GM10248 (cell line): ENCODE measurements around the gene WDFY1.

Source experiments
- CTCF ChIA-PET: fragments of 300-600 bp; sonication (Branson Sonifier 250); formaldehyde crosslinking; extraction: SDS; loops from one replicate; lab custom pipeline; 2021; ENCODE audit warnings: antibody characterized with exemption; lab: Yijun Ruan, JAX
- POLR2A ChIA-PET: fragments of 350-650 bp; sonication (Branson Sonifier 250); formaldehyde crosslinking; extraction: SDS; loops from one replicate; lab custom pipeline; 2020; ENCODE audit warnings: antibody characterized with exemption; lab: Yijun Ruan, JAX
- DNase-seq: peaks from one replicate; pipeline ENCODE4 v3.0.0; 2012; ENCODE audit errors: extremely low spot score
- TF ChIP-seq, protein P1 (sequence below): IDR thresholded peaks from 2 replicates; pipeline ENCODE4 v1.5.1; 2012; ENCODE audit warnings: mild to moderate bottlenecking, low read depth; ENCODE audit errors: extremely low read depth, missing control alignments, control extremely low read depth

Gene WDFY1

DNA sequence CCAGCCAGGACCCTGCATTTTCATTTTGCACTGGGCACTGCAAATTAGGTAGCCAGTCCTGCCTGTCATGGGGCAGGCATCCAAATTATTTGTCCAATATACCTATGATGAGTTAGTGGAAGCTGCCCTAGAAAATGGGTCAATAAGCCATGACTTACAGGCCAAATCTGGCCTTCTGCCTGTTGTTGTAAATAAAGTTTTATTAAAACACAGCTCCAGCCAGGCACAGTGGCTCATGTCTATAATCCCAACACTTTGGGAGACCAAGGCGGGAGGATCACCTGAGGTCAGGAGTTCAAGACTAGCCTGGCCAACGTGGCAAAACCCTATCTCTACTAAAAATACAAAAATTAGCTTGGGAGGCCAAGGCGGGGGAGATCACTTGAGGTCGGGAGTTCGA, 116.0 kb downstream of the WDFY1 start:
- TF ChIP-seq, protein P1, sequence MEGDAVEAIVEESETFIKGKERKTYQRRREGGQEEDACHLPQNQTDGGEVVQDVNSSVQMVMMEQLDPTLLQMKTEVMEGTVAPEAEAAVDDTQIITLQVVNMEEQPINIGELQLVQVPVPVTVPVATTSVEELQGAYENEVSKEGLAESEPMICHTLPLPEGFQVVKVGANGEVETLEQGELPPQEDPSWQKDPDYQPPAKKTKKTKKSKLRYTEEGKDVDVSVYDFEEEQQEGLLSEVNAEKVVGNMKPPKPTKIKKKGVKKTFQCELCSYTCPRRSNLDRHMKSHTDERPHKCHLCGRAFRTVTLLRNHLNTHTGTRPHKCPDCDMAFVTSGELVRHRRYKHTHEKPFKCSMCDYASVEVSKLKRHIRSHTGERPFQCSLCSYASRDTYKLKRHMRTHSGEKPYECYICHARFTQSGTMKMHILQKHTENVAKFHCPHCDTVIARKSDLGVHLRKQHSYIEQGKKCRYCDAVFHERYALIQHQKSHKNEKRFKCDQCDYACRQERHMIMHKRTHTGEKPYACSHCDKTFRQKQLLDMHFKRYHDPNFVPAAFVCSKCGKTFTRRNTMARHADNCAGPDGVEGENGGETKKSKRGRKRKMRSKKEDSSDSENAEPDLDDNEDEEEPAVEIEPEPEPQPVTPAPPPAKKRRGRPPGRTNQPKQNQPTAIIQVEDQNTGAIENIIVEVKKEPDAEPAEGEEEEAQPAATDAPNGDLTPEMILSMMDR, result no peak
- POLR2A ChIA-PET, result no interaction called here
- CTCF ChIA-PET, result interaction anchor here (1.2 to 1.6 kb wide), 2 partner anchors 10 to 68 kb away, joined by 3 to 6 read pairs; no protein-coding TSS in a partner anchor
- no peak for DNase-seq

DNA sequence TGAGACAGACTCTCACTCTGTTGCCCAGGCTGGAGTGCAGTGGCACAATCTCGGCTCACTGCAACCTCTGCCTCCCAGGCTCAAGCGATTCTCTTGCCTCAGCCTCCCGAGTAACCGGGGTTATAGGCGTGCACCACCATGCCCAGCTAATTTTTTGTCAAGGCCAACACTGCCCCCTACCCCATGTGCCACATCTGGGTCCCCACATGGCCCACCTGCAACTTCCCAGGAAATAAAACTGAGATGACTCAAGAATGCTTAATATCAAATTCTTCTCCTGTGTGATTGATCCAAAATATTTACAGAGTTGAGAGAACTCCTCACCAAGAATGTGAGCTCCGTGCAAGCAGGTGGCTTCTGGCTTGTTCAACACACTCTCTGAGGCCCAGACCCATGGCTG, 116.8 kb downstream of the WDFY1 start:
- DNase-seq, result no peak
- ChIA-PET CTCF (interaction anchor here (1.2 to 1.7 kb wide), 3 partner anchors 9 to 67 kb away, joined by 3 to 6 read pairs (median 4); no protein-coding TSS in a partner anchor), POLR2A (no interaction called here)
- TF ChIP-seq, protein P1, result no peak

DNA sequence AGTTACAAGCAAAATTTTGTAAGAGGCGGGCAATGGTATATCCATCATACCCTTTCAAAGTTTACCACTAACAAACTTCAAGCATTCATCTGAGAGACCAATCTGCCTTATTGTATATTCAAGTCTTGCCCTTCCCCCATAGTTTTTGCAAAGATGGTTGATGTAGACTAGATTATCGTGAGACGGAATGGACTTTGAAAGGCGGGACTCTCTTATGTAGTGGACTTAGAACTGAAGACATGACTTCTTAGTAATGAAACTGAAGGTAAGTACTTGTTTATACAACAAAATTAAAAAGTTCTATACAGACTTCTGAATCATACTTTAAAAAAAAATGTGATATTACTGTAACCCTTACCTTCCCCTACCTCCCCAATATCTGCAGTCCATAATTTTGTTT, 118.1 kb downstream of the WDFY1 start:
- TF ChIP-seq, protein P1, result no peak
- CTCF ChIA-PET, result interaction anchor here (1.2 to 1.7 kb wide), 2 partner anchors 12 to 30 kb away, joined by 3 to 4 read pairs; no protein-coding TSS in a partner anchor
- POLR2A ChIA-PET, result no interaction called here
- no peak for DNase-seq
